Breast epithelium (tissue), 3 donors: ENCODE data around the gene MATN4.

Experiments used
- CTCF ChIP-seq, 3 donors: fragments of 450-650 bp; IDR thresholded peaks; one replicate each; pipeline ENCODE4 v1.5.1; 2016 to 2017; ENCODE audit warnings: antibody characterized with exemption in 3 of 3, mild to moderate bottlenecking in 3 of 3, moderate library complexity in 3 of 3
- POLR2A ChIP-seq: fragments of 450-650 bp; IDR thresholded peaks from one replicate; pipeline ENCODE4 v1.6.1; 2016; ENCODE audit warnings: antibody characterized with exemption, mild to moderate bottlenecking, moderate library complexity
- POLR2AphosphoS5 ChIP-seq, 3 donors: sonication (generic); formaldehyde crosslinking; IDR thresholded peaks; one replicate each; pipeline ENCODE4 v1.6.1; 2017; ENCODE audit warnings: antibody characterized with exemption in 3 of 3

GRCh38 chr20:45300961-45301360 is 7.1 kb downstream of the MATN4 start:
- no peak for TF ChIP-seq CTCF (IDR thresholded peaks at IDR 0.05)
- no peak for TF ChIP-seq POLR2AphosphoS5 (IDR thresholded peaks at IDR 0.05)
- TF ChIP-seq POLR2A = no peak
